GM18526 (cell line): ENCODE results near the gene HEATR5B.

Experiments used
- POLR2A ChIP-seq: IDR thresholded peaks from 3 replicates; pipeline ENCODE4 v1.6.1; 2011; ENCODE audit not compliant: insufficient read length; ENCODE audit errors: extremely low read depth

Gene HEATR5B

GRCh38 chr2:37090019-37090477 lies 5.9 kb upstream of the HEATR5B start:
- no peak for TF ChIP-seq POLR2A

DNA sequence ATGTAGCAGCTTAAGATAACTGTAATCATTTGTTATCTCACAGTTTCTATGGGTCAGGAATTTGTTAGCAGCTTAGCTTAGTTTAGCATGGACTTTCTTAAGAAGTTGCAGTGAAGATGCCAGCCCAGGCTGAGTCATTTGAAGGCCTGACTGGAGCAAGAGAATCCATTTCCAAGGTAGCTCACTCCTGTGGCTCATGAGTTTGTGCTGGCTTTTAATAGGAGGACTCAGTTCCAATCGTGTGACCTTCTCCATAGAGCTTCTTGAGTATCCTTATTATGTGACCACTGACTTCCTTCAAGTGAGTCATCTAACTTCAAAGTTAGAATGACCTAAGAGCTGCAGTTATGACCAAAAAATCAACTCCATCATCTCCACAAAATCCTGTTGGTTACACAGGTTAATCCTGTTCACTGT lies 1.6 kb upstream of the HEATR5B start:
- TF ChIP-seq POLR2A, result no peak

- no peak for TF ChIP-seq POLR2A
These were observed 625 bp upstream of the HEATR5B start for GRCh38 chr2:37084797-37085196.

DNA sequence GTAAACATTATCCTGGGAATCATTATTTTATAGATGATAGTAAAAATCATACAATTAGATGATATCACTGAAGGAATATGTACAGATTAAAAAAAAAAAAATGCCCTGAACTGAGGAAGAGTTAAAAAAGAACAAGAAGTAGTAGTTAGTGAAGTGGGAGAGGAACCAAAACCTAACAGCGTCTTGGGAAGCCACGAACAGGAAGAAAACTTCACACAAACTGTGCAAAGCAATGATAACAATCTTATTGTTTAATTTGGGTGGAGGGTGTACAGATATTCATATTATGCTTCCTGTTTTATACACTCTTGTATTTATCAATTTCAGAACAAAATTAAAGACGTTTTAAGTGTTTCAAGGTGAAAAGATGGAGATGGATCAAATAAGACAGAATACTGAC lies 3.5 kb downstream of the HEATR5B start:
- TF ChIP-seq POLR2A, result no peak

GRCh38 chr2:37080266-37080665 lies 3.9 kb downstream of the HEATR5B start:
- no peak for TF ChIP-seq POLR2A

- no peak for TF ChIP-seq POLR2A
These were observed 13.2 kb downstream of the HEATR5B start for GRCh38 chr2:37070931-37071330.

DNA sequence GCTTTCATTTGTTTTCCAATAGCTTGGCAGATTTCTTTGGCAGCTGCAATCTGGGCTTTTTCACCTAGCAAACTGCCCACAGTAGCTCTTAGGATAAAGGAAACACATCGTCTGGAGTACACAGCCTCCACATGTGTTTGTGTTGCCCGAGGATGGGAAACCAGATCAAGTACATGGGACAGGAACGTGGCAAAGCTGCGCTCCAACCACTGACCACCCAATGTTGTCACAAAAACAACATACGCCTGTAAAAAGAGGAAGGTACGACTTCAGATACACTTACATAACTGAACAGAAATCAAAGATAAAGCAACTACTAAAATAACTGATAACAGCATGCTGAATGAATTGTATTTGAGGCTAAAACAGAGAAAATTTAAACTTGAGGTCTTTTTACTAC lies 15.5 kb downstream of the HEATR5B start:
- TF ChIP-seq POLR2A, result no peak

GRCh38 chr2:37061776-37062175 lies 22.4 kb downstream of the HEATR5B start:
- no peak for TF ChIP-seq POLR2A

DNA sequence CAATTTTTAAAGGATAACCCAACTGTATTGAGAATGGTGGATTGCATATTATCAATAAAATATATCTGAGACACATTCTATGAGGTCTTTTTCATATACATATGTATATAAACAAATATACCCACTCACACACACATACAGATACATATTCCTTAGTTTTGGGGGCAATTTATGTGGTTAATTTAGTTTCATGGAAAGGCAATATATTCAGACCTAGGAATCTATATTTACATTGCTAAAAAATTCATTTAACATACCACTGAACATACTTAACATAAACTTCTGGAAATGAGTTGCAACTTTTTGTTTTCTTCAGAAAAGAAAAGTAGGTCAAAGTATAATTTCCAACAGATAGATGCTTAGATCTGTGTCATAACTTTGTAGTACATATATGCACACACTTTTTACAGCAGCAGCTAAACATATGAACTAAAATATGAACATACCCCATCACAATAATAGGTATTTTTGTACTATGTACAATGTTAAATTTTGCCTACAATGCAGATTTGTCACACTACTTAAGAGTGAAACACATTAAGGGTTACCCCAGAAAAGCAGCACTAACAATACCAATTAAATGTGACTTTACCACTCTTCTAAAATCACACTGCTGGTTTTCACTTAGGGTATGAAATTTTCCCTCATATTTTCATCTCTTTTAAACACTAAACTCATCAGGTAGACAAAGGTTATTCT lies 23.0 kb downstream of the HEATR5B start:
- TF ChIP-seq POLR2A, result no peak

DNA sequence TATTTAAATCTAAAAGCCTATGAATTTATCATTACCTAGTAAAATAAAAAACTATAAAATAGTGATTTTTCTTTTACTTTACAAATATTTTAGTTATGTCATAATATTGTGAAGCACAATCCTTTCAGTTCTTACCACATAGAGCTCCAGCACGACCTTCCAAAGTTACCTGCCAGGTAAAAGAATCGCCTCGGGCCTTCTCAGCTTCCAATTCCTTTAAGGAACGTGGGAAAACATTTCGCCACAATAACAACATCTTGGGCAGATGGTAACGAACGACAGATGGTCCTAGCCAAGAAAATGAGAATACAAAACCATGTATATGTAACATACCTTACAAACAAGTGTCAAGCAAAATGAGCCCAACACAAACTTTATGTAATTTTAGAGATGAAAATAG lies 23.7 kb downstream of the HEATR5B start:
- no peak for TF ChIP-seq POLR2A

DNA sequence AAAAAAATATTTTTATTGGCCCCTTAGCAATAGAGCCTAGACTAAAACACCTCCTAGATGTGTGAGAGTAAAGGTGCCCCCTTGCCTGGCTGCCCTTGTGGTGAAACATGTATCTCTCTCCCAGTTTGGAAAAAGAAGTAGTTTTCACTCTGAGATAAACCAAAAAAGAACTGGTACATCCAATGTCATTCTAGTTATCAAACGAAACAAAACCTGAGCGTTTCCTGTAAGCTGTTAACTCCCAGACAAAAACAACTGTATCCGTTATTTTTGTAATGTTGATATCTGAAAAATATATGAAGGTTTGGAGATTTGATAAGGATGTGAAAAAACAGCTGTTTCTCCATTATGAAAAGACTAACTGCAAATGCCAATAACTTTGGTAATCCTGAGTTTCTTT lies 24.3 kb downstream of the HEATR5B start:
- TF ChIP-seq POLR2A, result no peak

DNA sequence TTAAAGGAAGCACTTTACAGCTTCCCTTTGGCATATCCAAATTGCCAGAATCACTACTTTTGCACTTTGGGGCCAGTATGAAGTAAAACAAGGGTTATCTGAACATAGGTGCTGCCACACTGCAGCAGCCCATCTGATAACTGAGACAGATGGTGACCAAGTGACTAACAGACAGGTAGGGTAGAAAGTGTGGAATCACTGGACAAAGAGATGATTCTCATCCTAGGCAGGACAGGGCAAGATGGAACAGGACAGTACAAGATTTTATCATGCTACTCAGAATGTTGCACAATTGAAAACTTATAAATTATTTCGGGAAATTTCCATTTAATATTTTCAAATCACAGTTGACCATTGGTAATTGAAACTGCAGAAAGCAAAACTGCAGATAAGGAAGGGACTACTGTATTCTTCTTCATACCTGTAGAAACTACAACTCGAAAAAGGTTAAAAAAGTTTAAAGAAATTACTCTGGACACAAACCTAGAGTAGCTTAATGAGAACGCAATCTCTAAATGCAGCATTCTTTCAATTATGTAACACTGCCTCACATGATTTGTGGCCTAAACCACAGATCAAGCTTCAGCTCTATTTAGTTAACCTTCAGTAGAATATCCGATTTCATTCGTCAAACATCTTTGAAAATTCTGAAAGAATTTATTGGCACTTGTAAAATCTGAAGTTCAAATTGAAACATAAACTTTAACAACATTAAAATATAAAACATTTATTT lies 31.4 kb downstream of the HEATR5B start:
- no peak for TF ChIP-seq POLR2A

DNA sequence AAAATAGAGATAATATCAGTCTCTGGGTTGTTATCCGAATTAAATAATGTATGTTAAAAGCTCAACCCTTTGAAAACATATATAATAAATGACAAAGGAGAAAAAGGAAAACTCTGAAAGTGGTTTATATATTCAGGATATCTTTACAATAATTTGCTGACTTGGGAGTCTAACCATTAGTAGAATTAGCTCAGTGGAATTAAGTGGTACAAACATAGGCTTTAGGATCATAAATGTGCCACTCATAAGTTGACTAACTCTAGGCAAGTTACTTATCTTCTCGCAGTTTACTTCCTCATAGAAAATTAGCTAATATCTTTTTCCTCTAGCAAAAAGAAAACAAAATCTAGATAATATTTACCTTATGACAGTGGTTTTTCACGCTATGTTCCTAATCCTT lies 44.6 kb downstream of the HEATR5B start:
- no peak for TF ChIP-seq POLR2A

DNA sequence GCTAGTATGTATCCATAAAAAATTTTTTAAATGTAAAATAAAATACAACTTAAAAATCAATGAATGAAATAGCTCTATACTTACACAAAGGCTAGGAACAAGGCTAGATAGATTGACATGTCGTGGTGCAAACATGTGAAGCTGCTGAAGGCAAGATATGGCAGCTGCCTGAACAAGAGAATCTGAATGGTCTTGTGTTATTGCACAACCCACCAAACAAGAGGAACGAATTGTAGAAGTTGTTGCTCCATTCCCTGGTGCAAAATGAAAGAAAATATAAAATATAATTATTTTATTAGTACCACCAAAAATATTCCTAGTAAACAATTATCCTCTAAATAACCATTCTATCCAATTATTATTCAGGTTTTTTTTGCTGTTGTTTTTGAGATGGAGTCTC lies 46.4 kb downstream of the HEATR5B start:
- TF ChIP-seq POLR2A, result no peak

- no peak for TF ChIP-seq POLR2A
These were observed 54.4 kb downstream of the HEATR5B start for GRCh38 chr2:37029758-37030157.

- no peak for TF ChIP-seq POLR2A
These were observed 58.1 kb downstream of the HEATR5B start for GRCh38 chr2:37026050-37026449.
